Eye (tissue), 1 donor: ENCODE results near the gene MOGAT1.
"Not testable (repeated sequence)": the region's sequence is repeated elsewhere in the genome, so short reads cannot be mapped to it uniquely, and the experiment has no call there.

ENCODE experiments used
- DNase-seq: peaks from one replicate; pipeline ENCODE4 v3.0.0-alpha.2; 2015

MOGAT1 gene

GRCh38 chr2:222670191-222671038 is 1.0 kb upstream of the MOGAT1 start:
- no peak for DNase-seq

- DNase-seq: no peak
These were observed 577 bp downstream of the MOGAT1 start for GRCh38 chr2:222672068-222672401.

GRCh38 chr2:222673273-222673672 is 1.8 kb downstream of the MOGAT1 start:
- DNase-seq: no peak

- no peak for DNase-seq
These were observed 2.4 kb downstream of the MOGAT1 start for GRCh38 chr2:222673883-222674282.

GRCh38 chr2:222677981-222678380 is 6.5 kb downstream of the MOGAT1 start:
- DNase-seq: no peak

GRCh38 chr2:222683805-222684204 is 12.3 kb downstream of the MOGAT1 start:
- no peak for DNase-seq

- DNase-seq: no peak
These were observed 14.8 kb downstream of the MOGAT1 start for GRCh38 chr2:222686086-222686750.

GRCh38 chr2:222688917-222689316 is 17.5 kb downstream of the MOGAT1 start:
- DNase-seq: no peak

GRCh38 chr2:222689322-222689721 is 17.9 kb downstream of the MOGAT1 start:
- no peak for DNase-seq

- DNase-seq: peak; percentile 91
These were observed 19.2 kb downstream of the MOGAT1 start for GRCh38 chr2:222690564-222691200.

GRCh38 chr2:222693413-222693812 is 22.0 kb downstream of the MOGAT1 start:
- DNase-seq: not testable (repeated sequence)

GRCh38 chr2:222693837-222694236 is 22.4 kb downstream of the MOGAT1 start:
- no peak for DNase-seq

- DNase-seq: no peak
These were observed 26.8 kb downstream of the MOGAT1 start for GRCh38 chr2:222698276-222698675.

- DNase-seq: no peak
These were observed 29.8 kb downstream of the MOGAT1 start for GRCh38 chr2:222701233-222701632.

- DNase-seq: no peak
These were observed 30.3 kb downstream of the MOGAT1 start for GRCh38 chr2:222701721-222702131.

GRCh38 chr2:222703091-222703490 is 31.6 kb downstream of the MOGAT1 start:
- DNase-seq: no peak

- no peak for DNase-seq
These were observed 32.4 kb downstream of the MOGAT1 start for GRCh38 chr2:222703886-222704285.

- no peak for DNase-seq
These were observed 35.2 kb downstream of the MOGAT1 start for GRCh38 chr2:222706616-222707015.

GRCh38 chr2:222707102-222707688 is 35.7 kb downstream of the MOGAT1 start:
- no peak for DNase-seq

- no peak for DNase-seq
These were observed 36.3 kb downstream of the MOGAT1 start for GRCh38 chr2:222707689-222708273.

GRCh38 chr2:222708274-222708710 is 36.8 kb downstream of the MOGAT1 start:
- peak; percentile 91 for DNase-seq

GRCh38 chr2:222709191-222709891 is 37.9 kb downstream of the MOGAT1 start:
- DNase-seq: peak; percentile 89
